PFSK-1 (cell line): ENCODE measurements around the gene IQCM.

Experiments used
- FOXP2 ChIP-seq: optimal IDR thresholded peaks from 2 replicates; pipeline ENCODE3; 2011; ENCODE audit warnings: borderline replicate concordance, control low read depth, inconsistent platforms; ENCODE audit not compliant: insufficient read depth; ENCODE audit errors: extremely low read length, extremely low read depth
- POLR2AphosphoS5 ChIP-seq: IDR thresholded peaks from 2 replicates; pipeline ENCODE4 v1.6.1; 2012; ENCODE audit warnings: low read depth, mild to moderate bottlenecking, control low read depth, low read length, moderate library complexity
- REST ChIP-seq, 2 experiments: IDR thresholded peaks; 2 replicates each; pipeline versions ENCODE4 v1.6.1 to v1.8.0; 2011 to 2012; ENCODE audit warnings: low read depth in 2 of 2, low read length in 2 of 2, control low read depth in 1 of 2, inconsistent platforms in 1 of 2, mild to moderate bottlenecking in 1 of 2, moderate library complexity in 1 of 2; ENCODE audit not compliant: insufficient read depth in 1 of 2
- SIN3A ChIP-seq: IDR thresholded peaks from 2 replicates; pipeline ENCODE4 v1.6.1; 2012; ENCODE audit warnings: mild to moderate bottlenecking, low read length, moderate library complexity, borderline replicate concordance; ENCODE audit not compliant: insufficient read depth
- TAF1 ChIP-seq: IDR thresholded peaks from 2 replicates; pipeline ENCODE4 v1.6.1; 2012; ENCODE audit warnings: low read length, control low read depth, borderline replicate concordance; ENCODE audit not compliant: insufficient read depth

IQCM gene

GRCh38 chr4:149749784-149750183 lies 65.9 kb downstream of the IQCM start:
- TF ChIP-seq SIN3A = no peak
- no peak for TF ChIP-seq REST (IDR thresholded peaks at IDR 0.05; ENCODE audit: insufficient read depth in 1 of 2, low read depth in 2 of 2, low read length in 2 of 2)
- TF ChIP-seq FOXP2 = no peak
- no peak for TF ChIP-seq TAF1
- TF ChIP-seq POLR2AphosphoS5 = no peak

- TF ChIP-seq POLR2AphosphoS5 (no peak), FOXP2 (no peak), TAF1 (no peak), REST (IDR thresholded peaks at IDR 0.05; ENCODE audit: insufficient read depth in 1 of 2, low read depth in 2 of 2, low read length in 2 of 2) (no peak), SIN3A (no peak)
Measured at GRCh38 chr4:149747646-149748045, 68.0 kb downstream of the IQCM start.

GRCh38 chr4:149746276-149746675 lies 69.4 kb downstream of the IQCM start:
- TF ChIP-seq POLR2AphosphoS5 (no peak), FOXP2 (no peak), TAF1 (no peak), SIN3A (no peak), REST (IDR thresholded peaks at IDR 0.05; ENCODE audit: insufficient read depth in 1 of 2, low read depth in 2 of 2, low read length in 2 of 2) (no peak)

- TF ChIP-seq REST (IDR thresholded peaks at IDR 0.05; ENCODE audit: insufficient read depth in 1 of 2, low read depth in 2 of 2, low read length in 2 of 2) = no peak
- no peak for TF ChIP-seq FOXP2
- no peak for TF ChIP-seq SIN3A
- TF ChIP-seq TAF1 = no peak
- TF ChIP-seq POLR2AphosphoS5 = no peak
Measured at GRCh38 chr4:149741186-149741831, 74.3 kb downstream of the IQCM start.

- TF ChIP-seq POLR2AphosphoS5 (no peak), SIN3A (no peak)
Measured at GRCh38 chr4:149738156-149738555, 77.5 kb downstream of the IQCM start.
